Measurements from ENCODE around the gene GPRIN3.

DNA sequence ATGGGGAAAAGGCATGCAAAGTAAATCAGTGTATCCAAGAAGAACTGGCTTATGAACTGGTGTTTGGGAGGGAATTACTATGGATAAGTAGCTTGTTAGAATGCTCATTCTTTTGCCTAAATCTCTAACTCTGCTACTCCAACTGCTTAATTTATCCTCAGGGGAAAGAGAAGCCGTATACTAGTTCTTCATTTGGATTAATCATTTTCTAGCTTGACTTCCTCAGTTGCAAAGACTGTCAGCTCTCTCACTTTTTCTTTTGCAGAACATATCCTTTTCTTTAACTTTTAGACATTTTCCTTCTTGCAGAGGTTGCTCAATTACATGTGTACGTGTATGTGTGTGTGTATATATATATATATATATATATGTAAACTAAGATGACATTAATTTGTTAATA, 21.9 kb downstream of the GPRIN3 start:
- TF ChIP-seq, protein P1, sequence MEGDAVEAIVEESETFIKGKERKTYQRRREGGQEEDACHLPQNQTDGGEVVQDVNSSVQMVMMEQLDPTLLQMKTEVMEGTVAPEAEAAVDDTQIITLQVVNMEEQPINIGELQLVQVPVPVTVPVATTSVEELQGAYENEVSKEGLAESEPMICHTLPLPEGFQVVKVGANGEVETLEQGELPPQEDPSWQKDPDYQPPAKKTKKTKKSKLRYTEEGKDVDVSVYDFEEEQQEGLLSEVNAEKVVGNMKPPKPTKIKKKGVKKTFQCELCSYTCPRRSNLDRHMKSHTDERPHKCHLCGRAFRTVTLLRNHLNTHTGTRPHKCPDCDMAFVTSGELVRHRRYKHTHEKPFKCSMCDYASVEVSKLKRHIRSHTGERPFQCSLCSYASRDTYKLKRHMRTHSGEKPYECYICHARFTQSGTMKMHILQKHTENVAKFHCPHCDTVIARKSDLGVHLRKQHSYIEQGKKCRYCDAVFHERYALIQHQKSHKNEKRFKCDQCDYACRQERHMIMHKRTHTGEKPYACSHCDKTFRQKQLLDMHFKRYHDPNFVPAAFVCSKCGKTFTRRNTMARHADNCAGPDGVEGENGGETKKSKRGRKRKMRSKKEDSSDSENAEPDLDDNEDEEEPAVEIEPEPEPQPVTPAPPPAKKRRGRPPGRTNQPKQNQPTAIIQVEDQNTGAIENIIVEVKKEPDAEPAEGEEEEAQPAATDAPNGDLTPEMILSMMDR (IDR thresholded peaks at IDR 0.05; ENCODE audit: low read depth, low read length), result no peak
- no peak for TF ChIP-seq EZH2phosphoT487 (IDR thresholded peaks at IDR 0.05; ENCODE audit: low read depth)

Data from OCI-LY3 (cell line).